Thyroid gland (tissue), 4 donors: ENCODE results near the gene FER1L5.
A peak's percentile ranks its signal among the peaks of the same experiment; 100 is the strongest.

Source experiments
- POLR2A ChIP-seq, 2 donors: fragments of 450-650 bp; IDR thresholded peaks; one replicate each; pipeline ENCODE4 v1.6.1; 2017; ENCODE audit warnings: antibody characterized with exemption in 2 of 2, mild to moderate bottlenecking in 2 of 2, moderate library complexity in 1 of 2
- TF ChIP-seq, protein P1 (sequence below), 6 experiments: fragments of 200-600 bp in 3 of 6; fragments of 450-650 bp in 3 of 6; sonication (generic) in 3 of 6; IDR thresholded peaks; one replicate each; pipeline ENCODE4 v1.5.1; 2016 to 2019; ENCODE audit warnings: antibody characterized with exemption in 6 of 6, mild to moderate bottlenecking in 2 of 6, inconsistent platforms in 1 of 6, moderate library complexity in 1 of 6

GRCh38 chr2:96679848-96680247, 37.3 kb downstream of the FER1L5 start:
- TF ChIP-seq, protein P1, sequence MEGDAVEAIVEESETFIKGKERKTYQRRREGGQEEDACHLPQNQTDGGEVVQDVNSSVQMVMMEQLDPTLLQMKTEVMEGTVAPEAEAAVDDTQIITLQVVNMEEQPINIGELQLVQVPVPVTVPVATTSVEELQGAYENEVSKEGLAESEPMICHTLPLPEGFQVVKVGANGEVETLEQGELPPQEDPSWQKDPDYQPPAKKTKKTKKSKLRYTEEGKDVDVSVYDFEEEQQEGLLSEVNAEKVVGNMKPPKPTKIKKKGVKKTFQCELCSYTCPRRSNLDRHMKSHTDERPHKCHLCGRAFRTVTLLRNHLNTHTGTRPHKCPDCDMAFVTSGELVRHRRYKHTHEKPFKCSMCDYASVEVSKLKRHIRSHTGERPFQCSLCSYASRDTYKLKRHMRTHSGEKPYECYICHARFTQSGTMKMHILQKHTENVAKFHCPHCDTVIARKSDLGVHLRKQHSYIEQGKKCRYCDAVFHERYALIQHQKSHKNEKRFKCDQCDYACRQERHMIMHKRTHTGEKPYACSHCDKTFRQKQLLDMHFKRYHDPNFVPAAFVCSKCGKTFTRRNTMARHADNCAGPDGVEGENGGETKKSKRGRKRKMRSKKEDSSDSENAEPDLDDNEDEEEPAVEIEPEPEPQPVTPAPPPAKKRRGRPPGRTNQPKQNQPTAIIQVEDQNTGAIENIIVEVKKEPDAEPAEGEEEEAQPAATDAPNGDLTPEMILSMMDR (IDR thresholded peaks at IDR 0.05): peak in 2 of 6 experiments; percentile 30 to 39
- TF ChIP-seq POLR2A (IDR thresholded peaks at IDR 0.05): no peak
